Endodermal cell (in vitro differentiated cells): ENCODE measurements around the gene NOS1. TPM values are rescaled to one million over a fixed set of nuclear protein-coding genes. Genes with fewer than 3 reads are reported as not detected.

Source experiments
- DNase-seq: peaks from one replicate; pipeline ENCODE4 v3.0.0-alpha.2; 2017
- H3K27ac ChIP-seq: 2 replicates; pipeline ENCODE4 v1.5.1; 2013; ENCODE audit warnings: mild to moderate bottlenecking, low read depth, low read length, moderate library complexity
- H3K27me3 ChIP-seq: 2 replicates; pipeline ENCODE4 v1.6.1; 2013; ENCODE audit warnings: mild to moderate bottlenecking, low read length, moderate library complexity; ENCODE audit not compliant: insufficient read depth, control insufficient read depth, poor library complexity, severe bottlenecking
- H3K36me3 ChIP-seq: 2 replicates; pipeline ENCODE4 v1.7.0; 2013; ENCODE audit warnings: mild to moderate bottlenecking, low read length, moderate library complexity; ENCODE audit not compliant: control insufficient read depth, insufficient read depth
- H3K4me1 ChIP-seq: one replicate; pipeline ENCODE4 v1.7.0; 2013; ENCODE audit warnings: low read length; ENCODE audit not compliant: control insufficient read depth, insufficient read depth
- H3K4me3 ChIP-seq: 2 replicates; pipeline ENCODE4 v1.5.1; 2013; ENCODE audit warnings: mild to moderate bottlenecking, low read length, moderate library complexity
- H3K9ac ChIP-seq: 2 replicates; pipeline ENCODE4 v1.6.1; 2013; ENCODE audit warnings: mild to moderate bottlenecking, low read length, moderate library complexity; ENCODE audit not compliant: poor library complexity, severe bottlenecking; ENCODE audit errors: extremely low read depth
- H3K9me3 ChIP-seq: 2 replicates; pipeline ENCODE4 v1.6.1; 2013; ENCODE audit warnings: mild to moderate bottlenecking, low read length, moderate library complexity; ENCODE audit not compliant: control insufficient read depth
- H3K27ac Mint-ChIP-seq: 2 replicates; pipeline ENCODE4 v1.8.0; 2020; ENCODE audit warnings: mixed read lengths
- H3K27me3 Mint-ChIP-seq: 2 replicates; pipeline ENCODE4 v1.8.0; 2021; ENCODE audit warnings: mild to moderate bottlenecking, mixed read lengths; ENCODE audit not compliant: insufficient read depth
- H3K36me3 Mint-ChIP-seq: 2 replicates; pipeline ENCODE4 v1.8.0; 2020; ENCODE audit warnings: low read depth, mixed read lengths
- H3K4me1 Mint-ChIP-seq: 2 replicates; pipeline ENCODE4 v1.8.0; 2020; ENCODE audit warnings: mixed read lengths
- H3K4me3 Mint-ChIP-seq: 2 replicates; pipeline ENCODE4 v1.8.0; 2020; ENCODE audit warnings: mild to moderate bottlenecking, moderate library complexity, mixed read lengths
- H3K9me3 Mint-ChIP-seq: 2 replicates; pipeline ENCODE4 v1.8.0; 2020; ENCODE audit warnings: mild to moderate bottlenecking, mixed read lengths
- WGBS, 2 experiments: methylation state at CpG; one replicate each; pipeline versions ENCODE4 v1.1.5 to v1.1.7; 2013; ENCODE audit warnings: missing lambda C conversion rate in 2 of 2, mixed read lengths in 1 of 2; ENCODE audit not compliant: insufficient coverage in 1 of 2, insufficient read length in 1 of 2; 5-methylcytosine and 5-hydroxymethylcytosine counted together
- total RNA-seq, 2 donors: library from RNA; stranded (reverse); fragmentation: NEBNext Ultra II Directional in 1 of 2; extraction: Animal tissue kit (Norgen Biotek cat#: 25700) in 1 of 2; gene quantifications; 2 replicates in 1 of 2; 3 replicates in 1 of 2; pipeline ENCODE4 v1.2.1, GENCODE V29; 2021
- TF ChIP-seq, protein P1 (sequence below): fragments of 200-600 bp; sonication (generic); conservative IDR thresholded peaks from 2 replicates; pipeline ENCODE4 v1.5.0; 2021; ENCODE audit warnings: antibody characterized with exemption, mild to moderate bottlenecking

Gene NOS1
- total RNA-seq, 2 donors from 2014 or later: 0.33 to 0.88 TPM

DNA sequence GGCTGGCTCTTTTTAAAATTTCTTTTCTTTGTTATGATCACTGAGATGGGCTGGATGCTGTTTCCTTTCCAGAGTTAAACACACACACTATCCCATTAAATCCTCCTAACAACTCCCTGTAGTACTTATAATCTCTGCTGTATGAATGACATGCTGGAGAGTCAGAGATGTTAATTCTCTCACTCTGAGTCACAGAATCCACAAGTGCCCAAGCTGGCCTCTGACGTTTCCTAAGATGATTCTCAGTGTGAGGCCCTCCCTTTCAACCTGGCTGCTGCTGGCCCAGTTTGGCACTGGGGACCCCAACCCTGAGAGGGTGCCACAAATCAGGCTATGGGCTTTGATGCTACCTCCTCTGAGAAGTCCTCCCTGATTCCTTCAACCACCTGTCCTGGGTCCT, 5.4 kb downstream of the NOS1 start:
- Histone ChIP-seq H3K36me3 (no peaks in the 10 kb centered on the region), H3K4me1 (no peaks in the 10 kb centered on the region), H3K4me3 (no peak overlapping the region), H3K27ac (no peak overlapping the region), H3K27me3 (peaks cover 56% of the 10 kb centered on the region), H3K9ac (no peak overlapping the region), H3K9me3 (no peaks in the 10 kb centered on the region)
- peaks cover 2% of the 10 kb centered on the region for H3K4me1 Mint-ChIP-seq
- TF ChIP-seq, protein P1, sequence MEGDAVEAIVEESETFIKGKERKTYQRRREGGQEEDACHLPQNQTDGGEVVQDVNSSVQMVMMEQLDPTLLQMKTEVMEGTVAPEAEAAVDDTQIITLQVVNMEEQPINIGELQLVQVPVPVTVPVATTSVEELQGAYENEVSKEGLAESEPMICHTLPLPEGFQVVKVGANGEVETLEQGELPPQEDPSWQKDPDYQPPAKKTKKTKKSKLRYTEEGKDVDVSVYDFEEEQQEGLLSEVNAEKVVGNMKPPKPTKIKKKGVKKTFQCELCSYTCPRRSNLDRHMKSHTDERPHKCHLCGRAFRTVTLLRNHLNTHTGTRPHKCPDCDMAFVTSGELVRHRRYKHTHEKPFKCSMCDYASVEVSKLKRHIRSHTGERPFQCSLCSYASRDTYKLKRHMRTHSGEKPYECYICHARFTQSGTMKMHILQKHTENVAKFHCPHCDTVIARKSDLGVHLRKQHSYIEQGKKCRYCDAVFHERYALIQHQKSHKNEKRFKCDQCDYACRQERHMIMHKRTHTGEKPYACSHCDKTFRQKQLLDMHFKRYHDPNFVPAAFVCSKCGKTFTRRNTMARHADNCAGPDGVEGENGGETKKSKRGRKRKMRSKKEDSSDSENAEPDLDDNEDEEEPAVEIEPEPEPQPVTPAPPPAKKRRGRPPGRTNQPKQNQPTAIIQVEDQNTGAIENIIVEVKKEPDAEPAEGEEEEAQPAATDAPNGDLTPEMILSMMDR: no peak
- 51 to 67% methylated on average over 1 of the region's 1 CpG for WGBS, 2 experiments
- H3K27ac Mint-ChIP-seq: no peak overlapping the region
- no peaks in the 10 kb centered on the region for H3K9me3 Mint-ChIP-seq
- H3K36me3 Mint-ChIP-seq: no peaks in the 10 kb centered on the region
- no peak for DNase-seq
- peaks cover 58% of the 10 kb centered on the region for H3K27me3 Mint-ChIP-seq
- H3K4me3 Mint-ChIP-seq: no peak overlapping the region

DNA sequence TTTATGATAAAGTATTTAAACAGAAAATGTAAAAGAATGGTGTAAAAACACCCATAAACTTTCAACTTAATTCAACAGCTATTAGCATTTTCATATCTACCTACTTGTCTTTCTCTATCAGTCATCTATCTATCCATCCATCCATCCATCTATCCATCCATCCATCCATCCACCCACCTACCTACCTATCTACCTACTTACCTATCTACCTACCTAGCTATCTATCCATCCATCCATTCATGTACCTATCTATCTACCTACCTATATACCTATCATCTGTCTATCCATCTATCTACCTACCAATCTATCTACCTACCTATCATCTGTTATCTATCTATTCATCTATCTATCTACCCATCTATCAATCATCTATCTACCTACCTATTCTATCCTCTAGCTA, 8.5 kb downstream of the NOS1 start:
- no peak overlapping the region for H3K27ac ChIP-seq
- DNase-seq: no peak
- Mint-ChIP-seq H3K27me3 (peaks cover 28% of the 10 kb centered on the region), H3K4me1 (no peaks in the 10 kb centered on the region), H3K4me3 (no peak overlapping the region), H3K27ac (no peak overlapping the region), H3K36me3 (no peaks in the 10 kb centered on the region), H3K9me3 (no peaks in the 10 kb centered on the region)
- H3K4me1 ChIP-seq: no peaks in the 10 kb centered on the region
- no peaks in the 10 kb centered on the region for H3K9me3 ChIP-seq
- H3K36me3 ChIP-seq: no peaks in the 10 kb centered on the region
- no peak overlapping the region for H3K9ac ChIP-seq
- TF ChIP-seq, protein P1: no peak
- no peak overlapping the region for H3K4me3 ChIP-seq
- peaks cover 24% of the 10 kb centered on the region for H3K27me3 ChIP-seq

DNA sequence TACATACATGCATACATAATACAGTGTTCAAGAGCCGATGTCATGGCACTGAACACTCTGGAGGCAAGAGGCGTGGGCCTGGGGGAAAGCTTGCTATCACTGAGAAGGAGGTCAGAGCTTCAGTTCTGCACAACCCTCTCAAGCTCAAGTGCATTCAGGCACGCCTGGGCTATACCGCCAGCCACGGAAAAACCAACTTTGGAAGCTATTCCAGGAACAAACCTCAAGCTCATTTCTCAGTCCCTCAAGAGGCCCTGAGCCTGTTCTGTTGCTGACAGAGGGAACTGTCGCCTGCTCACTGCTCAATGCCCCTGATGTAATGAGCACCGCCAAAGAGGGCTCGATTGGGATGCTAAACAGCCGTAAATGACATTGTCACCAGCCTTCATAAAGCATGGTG, 9.2 kb downstream of the NOS1 start:
- no peak overlapping the region for H3K4me3 Mint-ChIP-seq
- H3K27ac Mint-ChIP-seq: no peak overlapping the region
- H3K4me1 Mint-ChIP-seq: no peaks in the 10 kb centered on the region
- Histone ChIP-seq H3K36me3 (no peaks in the 10 kb centered on the region), H3K4me3 (no peak overlapping the region), H3K9ac (no peak overlapping the region), H3K4me1 (no peaks in the 10 kb centered on the region), H3K27me3 (peaks cover 17% of the 10 kb centered on the region), H3K9me3 (no peaks in the 10 kb centered on the region), H3K27ac (no peak overlapping the region)
- no peaks in the 10 kb centered on the region for H3K36me3 Mint-ChIP-seq
- WGBS, 2 experiments: 60 to 82% methylated on average over 6 to 9 of the region's 9 CpGs
- no peak for DNase-seq
- TF ChIP-seq, protein P1: no peak
- peaks cover 22% of the 10 kb centered on the region for H3K27me3 Mint-ChIP-seq
- H3K9me3 Mint-ChIP-seq: no peaks in the 10 kb centered on the region
